Stomach (tissue), 9 donors: Measurements from ENCODE around the gene LPAR1. TPM values are rescaled to one million over a fixed set of nuclear protein-coding genes. Genes with fewer than 3 reads are reported as not detected.

ENCODE experiments used
- DNase-seq, 2 donors: peaks; one replicate each; pipeline versions ENCODE4 v3.0.0 to v3.0.0-alpha.2; 2013 to 2019
- H3K27ac ChIP-seq, 5 donors: fragments of 200-600 bp in 4 of 5; sonication (generic) in 4 of 5; one replicate each; pipeline ENCODE4 v1.5.1; 2013 to 2019; ENCODE audit warnings: mild to moderate bottlenecking in 1 of 5, moderate library complexity in 1 of 5
- H3K27me3 ChIP-seq, 3 donors: fragments of 200-600 bp; sonication (generic); one replicate each; pipeline ENCODE4 v1.5.1; 2017 to 2019; ENCODE audit warnings: mixed run types in 1 of 3
- H3K36me3 ChIP-seq, 4 donors: fragments of 200-600 bp; sonication (generic); 1 replicate in 3 of 4; 2 replicates in 1 of 4; pipeline ENCODE4 v1.5.1; 2016 to 2019
- H3K4me1 ChIP-seq, 4 donors: fragments of 200-600 bp; sonication (generic); one replicate each; pipeline ENCODE4 v1.5.1; 2016 to 2019
- H3K4me3 ChIP-seq, 4 donors: fragments of 200-600 bp; sonication (generic) in 3 of 4; one replicate each; pipeline ENCODE4 v1.5.1; 2016 to 2019; ENCODE audit warnings: mild to moderate bottlenecking in 1 of 4
- H3K9me3 ChIP-seq, 4 donors: fragments of 200-600 bp; sonication (generic); one replicate each; pipeline ENCODE4 v1.5.1; 2016 to 2019
- EP300 ChIP-seq: sonication (generic); formaldehyde crosslinking; IDR thresholded peaks from one replicate; pipeline ENCODE4 v1.6.1; 2017; ENCODE audit warnings: antibody characterized with exemption
- POLR2A ChIP-seq, 4 donors: fragments of 450-650 bp; IDR thresholded peaks; one replicate each; pipeline ENCODE4 v1.6.1; 2016; ENCODE audit warnings: antibody characterized with exemption in 4 of 4, control low read depth in 2 of 4, mild to moderate bottlenecking in 1 of 4, moderate library complexity in 1 of 4
- POLR2AphosphoS5 ChIP-seq, 3 donors: sonication (generic); formaldehyde crosslinking; IDR thresholded peaks; one replicate each; pipeline ENCODE4 v1.6.1; 2016; ENCODE audit warnings: antibody characterized with exemption in 3 of 3
- WGBS, 5 donors: extraction: QIAGEN DNeasy Blood & Tissue Kit in 3 of 5; methylation state at CpG; one replicate each; pipeline versions ENCODE4 v1.1.5 to v1.1.7; 2013 to 2018; 5-methylcytosine and 5-hydroxymethylcytosine counted together
- intact Hi-C: fragments of 100-400 bp; cut with DNase I; formaldehyde crosslinking; loops from one replicate; pipeline ENCODE4 v1.15.1; 2023; ENCODE audit warnings: low total_unique reads
- polyA plus RNA-seq, 3 donors: library from polyadenylated mRNA; stranded (reverse); fragments of 200-250 nt; gene quantifications; one replicate each; pipeline ENCODE4 v1.2.3, GENCODE V29; 2013
- total RNA-seq, 5 donors: library from RNA; depleted of rRNA; stranded (reverse); fragments of >200 nt; gene quantifications; one replicate each; pipeline versions ENCODE4 v1.1.0 to v1.2.3, GENCODE V29; 2014 to 2016
- TF ChIP-seq, protein P1 (sequence below), 7 experiments: fragments of 450-650 bp in 4 of 7; fragments of 200-600 bp in 3 of 7; sonication (generic) in 3 of 7; IDR thresholded peaks; one replicate each; pipeline ENCODE4 v1.5.1; 2016 to 2019; ENCODE audit warnings: antibody characterized with exemption in 7 of 7, control low read depth in 2 of 7, mild to moderate bottlenecking in 1 of 7
- donor health status: healthy with polysubstance abuse.
- donor health status: Bipolar disorder and iron deficiency.
- donor health status: healthy.

LPAR1 gene
- total and polyA plus RNA-seq, 8 donors = 7.4 to 40.0 (median 21.2) TPM

DNA sequence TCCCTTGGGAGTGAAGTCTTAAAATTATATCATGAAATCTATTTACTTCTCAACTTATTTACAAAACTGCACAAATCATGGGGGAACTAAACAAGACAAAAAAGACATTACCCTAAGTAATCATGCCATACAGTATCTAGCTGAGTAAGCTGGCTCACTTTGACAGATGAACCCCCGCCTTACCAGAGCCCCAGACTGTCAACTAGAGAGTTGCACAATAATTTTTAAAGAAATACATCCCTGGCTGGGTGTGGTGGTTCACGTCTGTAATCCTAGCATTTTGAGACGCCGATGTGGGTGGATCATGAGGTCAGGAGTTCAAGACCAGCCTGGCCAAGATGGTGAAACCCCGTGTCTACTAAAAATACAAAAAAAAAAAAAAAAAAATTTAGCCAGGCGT is 62.3 kb downstream of the LPAR1 start:
- WGBS, 5 donors = 62 to 78% (median 76%) methylated on average over 6 of the region's 6 CpGs
- Histone ChIP-seq H3K36me3 (peaks cover 0 to 3% (median 0%) of the 10 kb centered on the region in 4 donors), H3K27ac (no peak overlapping the region), H3K9me3 (no peaks in the 10 kb centered on the region), H3K27me3 (no peaks in the 10 kb centered on the region), H3K4me3 (no peak overlapping the region), H3K4me1 (peaks cover 0 to 30% (median 13%) of the 10 kb centered on the region in 4 donors)
- TF ChIP-seq, protein P1, sequence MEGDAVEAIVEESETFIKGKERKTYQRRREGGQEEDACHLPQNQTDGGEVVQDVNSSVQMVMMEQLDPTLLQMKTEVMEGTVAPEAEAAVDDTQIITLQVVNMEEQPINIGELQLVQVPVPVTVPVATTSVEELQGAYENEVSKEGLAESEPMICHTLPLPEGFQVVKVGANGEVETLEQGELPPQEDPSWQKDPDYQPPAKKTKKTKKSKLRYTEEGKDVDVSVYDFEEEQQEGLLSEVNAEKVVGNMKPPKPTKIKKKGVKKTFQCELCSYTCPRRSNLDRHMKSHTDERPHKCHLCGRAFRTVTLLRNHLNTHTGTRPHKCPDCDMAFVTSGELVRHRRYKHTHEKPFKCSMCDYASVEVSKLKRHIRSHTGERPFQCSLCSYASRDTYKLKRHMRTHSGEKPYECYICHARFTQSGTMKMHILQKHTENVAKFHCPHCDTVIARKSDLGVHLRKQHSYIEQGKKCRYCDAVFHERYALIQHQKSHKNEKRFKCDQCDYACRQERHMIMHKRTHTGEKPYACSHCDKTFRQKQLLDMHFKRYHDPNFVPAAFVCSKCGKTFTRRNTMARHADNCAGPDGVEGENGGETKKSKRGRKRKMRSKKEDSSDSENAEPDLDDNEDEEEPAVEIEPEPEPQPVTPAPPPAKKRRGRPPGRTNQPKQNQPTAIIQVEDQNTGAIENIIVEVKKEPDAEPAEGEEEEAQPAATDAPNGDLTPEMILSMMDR (IDR thresholded peaks at IDR 0.05) = no peak
- no peak for TF ChIP-seq POLR2AphosphoS5 (IDR thresholded peaks at IDR 0.05)
- no peak for DNase-seq
- intact Hi-C loops = no loop called here

DNA sequence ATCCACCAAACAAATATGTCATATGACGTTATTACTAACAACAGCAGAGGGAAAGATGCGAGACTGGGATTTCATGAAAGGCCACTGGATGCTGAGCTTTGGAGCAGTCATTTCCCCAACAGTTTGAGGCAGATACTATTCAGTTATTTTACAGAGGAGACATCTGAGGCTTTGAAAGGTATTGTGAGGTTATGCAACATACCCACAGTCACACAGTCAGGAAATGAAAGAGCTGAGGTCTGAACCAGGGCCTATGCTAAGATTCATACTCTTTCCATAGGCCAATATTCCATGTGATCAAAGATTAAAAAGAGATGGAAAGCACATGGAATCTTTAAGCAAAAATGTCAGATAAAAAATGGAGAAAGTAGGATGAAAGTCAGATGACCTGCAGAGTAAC is 63.0 kb downstream of the LPAR1 start:
- 93 to 97% (median 96%) methylated on average over 2 of the region's 2 CpGs for WGBS, 5 donors

DNA sequence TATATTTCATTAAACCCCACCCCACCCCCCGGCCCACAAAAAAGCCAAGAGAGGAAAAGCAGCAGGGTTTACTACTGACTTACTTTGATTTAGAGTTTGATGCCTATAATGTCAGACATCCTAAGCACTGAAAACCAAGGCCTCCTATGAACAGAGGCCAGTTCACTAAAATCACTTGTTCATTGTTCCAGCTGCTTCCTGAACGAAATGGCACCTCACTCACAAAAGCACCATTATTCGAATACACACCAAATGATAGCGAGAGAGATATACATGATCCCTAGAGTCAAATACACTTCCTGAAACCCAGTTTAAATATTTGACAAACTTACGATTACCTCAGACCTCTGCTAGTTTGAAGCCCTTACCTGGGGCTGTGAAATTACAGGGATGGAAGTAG is 66.6 kb downstream of the LPAR1 start:
- no peak overlapping the region for H3K27ac ChIP-seq
- no peaks in the 10 kb centered on the region for H3K9me3 ChIP-seq
- peak in 1 of 3 donors; percentile 15 for TF ChIP-seq POLR2AphosphoS5 (IDR thresholded peaks at IDR 0.05)
- TF ChIP-seq, protein P1 (IDR thresholded peaks at IDR 0.05) = no peak
- TF ChIP-seq POLR2A (IDR thresholded peaks at IDR 0.05) = no peak
- intact Hi-C loops = no loop called here
- H3K4me3 ChIP-seq = no peak overlapping the region
- peaks cover 0 to 38% (median 4%) of the 10 kb centered on the region in 4 donors for H3K4me1 ChIP-seq
- H3K36me3 ChIP-seq = peaks cover 0 to 8% (median 4%) of the 10 kb centered on the region in 4 donors
- H3K27me3 ChIP-seq = no peaks in the 10 kb centered on the region
- no peak for DNase-seq
- WGBS, 5 donors = 29 to 67% (median 46%) methylated on average over 5 of the region's 5 CpGs

More for the DNA sequence above, 63.0 kb downstream of the LPAR1 start:
- Histone ChIP-seq H3K27me3 (no peaks in the 10 kb centered on the region), H3K4me3 (no peak overlapping the region), H3K36me3 (peaks cover 0 to 8% (median 3%) of the 10 kb centered on the region in 4 donors), H3K9me3 (no peaks in the 10 kb centered on the region), H3K4me1 (peaks cover 0 to 35% (median 13%) of the 10 kb centered on the region in 4 donors), H3K27ac (no peak overlapping the region)
- intact Hi-C loops = no loop called here
- TF ChIP-seq POLR2AphosphoS5 (IDR thresholded peaks at IDR 0.05) (no peak), EP300 (no peak), POLR2A (IDR thresholded peaks at IDR 0.05) (no peak)
- TF ChIP-seq, protein P1 (IDR thresholded peaks at IDR 0.05) = no peak
- DNase-seq = no peak

DNA sequence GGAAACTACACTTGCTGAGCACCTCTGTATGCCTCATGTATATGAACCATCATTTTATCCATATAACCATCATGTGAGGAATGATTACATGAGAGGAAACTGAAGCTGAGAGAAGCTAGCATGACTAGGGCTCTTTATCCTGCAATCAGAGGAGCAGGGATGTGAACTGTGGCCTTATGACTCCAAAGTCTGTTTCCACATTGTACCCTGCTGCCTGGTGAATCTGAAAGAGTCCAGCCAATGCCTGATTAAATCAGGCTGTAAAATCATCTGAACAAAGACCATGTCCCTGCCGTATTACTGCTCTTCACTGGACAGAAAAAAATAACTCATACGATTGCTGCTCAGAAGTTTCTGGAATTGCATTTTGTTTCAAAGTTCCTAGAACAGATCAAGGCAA is 67.0 kb downstream of the LPAR1 start:
- TF ChIP-seq, protein P1 (IDR thresholded peaks at IDR 0.05) = no peak
- no peak for TF ChIP-seq POLR2A (IDR thresholded peaks at IDR 0.05)
- no peak for TF ChIP-seq POLR2AphosphoS5 (IDR thresholded peaks at IDR 0.05)
- TF ChIP-seq EP300 = no peak
- Histone ChIP-seq H3K4me3 (no peak overlapping the region), H3K36me3 (peaks cover 0 to 8% (median 4%) of the 10 kb centered on the region in 4 donors), H3K27me3 (no peaks in the 10 kb centered on the region), H3K9me3 (no peaks in the 10 kb centered on the region), H3K27ac (no peak overlapping the region), H3K4me1 (peaks cover 0 to 33% (median 1%) of the 10 kb centered on the region in 4 donors)
- DNase-seq = no peak
- intact Hi-C loops = no loop called here
- WGBS, 5 donors = 80 to 92% (median 88%) methylated on average over 2 of the region's 2 CpGs
